HCT116 (cell line): ENCODE measurements around the gene ELK3. TPM values are rescaled to one million over a fixed set of nuclear protein-coding genes. Genes with fewer than 3 reads are reported as not detected.

Experiments used
- ATAC-seq: fragments of 200-7000 bp; cut with Tn5 transposase; 2 replicates; pipeline ENCODE4 v1.9.1; 2020; ENCODE audit warnings: mild to moderate bottlenecking, moderate library complexity
- BruUV-seq: library from RNA; stranded (reverse); fragments of 400-500 nt; replicated peaks from 2 replicates; lab custom pipeline; 2021; lab: Mats Ljungman, UMichigan
- CTCF ChIA-PET: fragments of 300-600 bp; sonication (Branson Sonifier 250); formaldehyde crosslinking; loops from one replicate; lab custom pipeline; 2021; ENCODE audit warnings: antibody characterized with exemption; lab: Charles Lee
- POLR2A ChIA-PET: fragments of 300-600, 350-600 bp; sonication (Branson Sonifier 250); formaldehyde crosslinking; loops from one replicate; lab custom pipeline; 2021; ENCODE audit warnings: antibody characterized with exemption; lab: Charles Lee
- RAD21 ChIA-PET, 2 experiments: fragments of 300-600 bp; sonication (Branson Sonifier 250); formaldehyde crosslinking; loops; one replicate each; lab custom pipeline; 2023; ENCODE audit warnings: low total read pairs in 2 of 2; ENCODE audit not compliant: uncharacterized antibody in 2 of 2, unreplicated experiment in 2 of 2, low non-redundant PET in 1 of 2; lab: Charles Lee
- DNase-seq: peaks from one replicate; pipeline ENCODE4 v3.0.0-alpha.2; 2010; ENCODE audit warnings: low read depth, low spot score
- H2AFZ ChIP-seq: fragments of 200-600 bp; shearing (Covaris generic), sonication (generic); 2 replicates; pipeline ENCODE4 v1.6.1; 2017; ENCODE audit warnings: low read depth, mixed run types, mixed read lengths, antibody characterized with exemption, low read length; ENCODE audit not compliant: poor library complexity, severe bottlenecking
- H3K27ac ChIP-seq: 2 replicates; pipeline ENCODE4 v1.5.1; 2012; ENCODE audit warnings: low read depth, low read length
- H3K27me3 ChIP-seq: fragments of 200-600 bp; sonication (generic); 2 replicates; pipeline ENCODE4 v1.6.1; 2016; ENCODE audit warnings: mixed run types, low read length, mixed read lengths; ENCODE audit not compliant: insufficient read depth
- H3K36me3 ChIP-seq, 2 experiments: fragments of 200-500 bp in 1 of 2; fragments of 200-600 bp in 1 of 2; sonication (Bioruptor generic) in 1 of 2; sonication (generic) in 1 of 2; 2 replicates each; pipeline versions ENCODE4 v1.5.1 to v1.6.1; 2014 to 2016; ENCODE audit warnings: low read length in 2 of 2, inconsistent platforms in 1 of 2, mixed read lengths in 1 of 2, mixed run types in 1 of 2; ENCODE audit not compliant: insufficient read depth in 2 of 2, control insufficient read depth in 1 of 2
- H3K4me1 ChIP-seq, 2 experiments: fragments of 200-600 bp in 1 of 2; sonication (generic) in 1 of 2; 2 replicates each; pipeline versions ENCODE4 v1.5.1 to v1.6.1; 2012 to 2017; ENCODE audit warnings: low read length in 2 of 2, inconsistent platforms in 1 of 2, mild to moderate bottlenecking in 1 of 2, mixed read lengths in 1 of 2, mixed run types in 1 of 2, moderate library complexity in 1 of 2; ENCODE audit not compliant: insufficient read depth in 2 of 2, control insufficient read depth in 1 of 2
- H3K4me2 ChIP-seq: fragments of 200-600 bp; sonication (generic); 2 replicates; pipeline ENCODE4 v1.6.1; 2017; ENCODE audit warnings: mixed run types, low read length, mixed read lengths
- H3K4me3 ChIP-seq, 2 experiments: fragments of 200-600 bp in 1 of 2; sonication (generic) in 1 of 2; replicated peaks in 1 of 2; 2 replicates each; pipeline ENCODE4 v1.5.1; 2011 to 2016; ENCODE audit warnings: low read length in 2 of 2, control low read depth in 1 of 2, low read depth in 1 of 2, mild to moderate bottlenecking in 1 of 2, mixed read lengths in 1 of 2, mixed run types in 1 of 2
- H3K79me2 ChIP-seq: fragments of 200-600 bp; sonication (generic); 2 replicates; pipeline ENCODE4 v1.6.1; 2017; ENCODE audit warnings: mild to moderate bottlenecking, mixed run types, low read length, moderate library complexity, mixed read lengths; ENCODE audit not compliant: insufficient read depth
- H3K9ac ChIP-seq: fragments of 200-600 bp; sonication (generic); 2 replicates; pipeline ENCODE4 v1.6.1; 2016; ENCODE audit warnings: low read length, mixed read lengths
- H3K9me2 ChIP-seq: fragments of 200-600 bp; sonication (generic), shearing (Covaris generic); 2 replicates; pipeline ENCODE4 v1.6.1; 2017; ENCODE audit warnings: mixed run types, mild to moderate bottlenecking, moderate library complexity; ENCODE audit not compliant: insufficient read depth
- H3K9me3 ChIP-seq, 2 experiments: fragments of 200-500 bp in 1 of 2; fragments of 200-600 bp in 1 of 2; sonication (Bioruptor generic) in 1 of 2; sonication (generic) in 1 of 2; 2 replicates each; pipeline ENCODE4 v1.6.1; 2014 to 2017; ENCODE audit warnings: low read length in 2 of 2, mixed read lengths in 2 of 2, inconsistent platforms in 1 of 2, low read depth in 1 of 2, mild to moderate bottlenecking in 1 of 2, mixed run types in 1 of 2, moderate library complexity in 1 of 2; ENCODE audit not compliant: control insufficient read depth in 1 of 2, insufficient read depth in 1 of 2
- H4K20me1 ChIP-seq: fragments of 200-600 bp; sonication (generic), shearing (Covaris generic); 2 replicates; pipeline ENCODE4 v1.6.1; 2017; ENCODE audit warnings: mixed run types, mild to moderate bottlenecking, moderate library complexity; ENCODE audit not compliant: insufficient read depth
- CBX3 ChIP-seq: IDR thresholded peaks from 2 replicates; pipeline ENCODE4 v1.6.1; 2012; ENCODE audit warnings: low read depth
- CTCF ChIP-seq, 3 experiments: fragments of 200-600 bp in 1 of 3; sonication (generic) in 1 of 3; IDR thresholded peaks in 2 of 3; conservative IDR thresholded peaks in 1 of 3; 2 replicates each; pipeline ENCODE4 v1.5.1; 2012 to 2017; ENCODE audit warnings: low read depth in 2 of 3, low read length in 2 of 3, antibody characterized with exemption in 1 of 3, borderline replicate concordance in 1 of 3, control low read depth in 1 of 3, mild to moderate bottlenecking in 1 of 3, mixed read lengths in 1 of 3, mixed run types in 1 of 3, moderate library complexity in 1 of 3; ENCODE audit not compliant: insufficient read depth in 1 of 3
- EZH2 ChIP-seq: fragments of 200-600 bp; sonication (generic); IDR thresholded peaks from 2 replicates; pipeline ENCODE4 v1.6.1; 2017; ENCODE audit warnings: antibody characterized with exemption, mixed run types
- EZH2phosphoT487 ChIP-seq: fragments of 200-600 bp; IDR thresholded peaks from 2 replicates; pipeline ENCODE4 v1.6.1; 2018; ENCODE audit warnings: antibody characterized with exemption, borderline replicate concordance
- POLR2A ChIP-seq: IDR thresholded peaks from 2 replicates; pipeline ENCODE4 v1.7.0; 2011; ENCODE audit warnings: borderline replicate concordance; ENCODE audit not compliant: insufficient read depth, insufficient read length; ENCODE audit errors: extremely low read depth
- POLR2AphosphoS5 ChIP-seq: IDR thresholded peaks from 2 replicates; pipeline ENCODE4 v1.6.1; 2011; ENCODE audit warnings: mild to moderate bottlenecking, low read depth, low read length, moderate library complexity
- SIN3A ChIP-seq: IDR thresholded peaks from 2 replicates; pipeline ENCODE4 v1.6.1; 2012; ENCODE audit warnings: low read depth
- SP1 ChIP-seq: IDR thresholded peaks from 2 replicates; pipeline ENCODE4 v1.6.1; 2012; ENCODE audit warnings: low read depth
- intact Hi-C: fragments of 100-400 bp; cut with micrococcal nuclease; formaldehyde crosslinking; loops from 2 replicates; pipeline ENCODE4 v1.10.0; 2022
- total RNA-seq: library from RNA; stranded (reverse); gene quantifications from one replicate; pipeline ENCODE4 v1.2.1, GENCODE V29; 2021; ENCODE audit not compliant: unreplicated experiment

Gene ELK3
- total RNA-seq, 1 experiment from 2014 or later = 45.6 TPM

GRCh38 chr12:96176575-96176974, 17.6 kb upstream of the ELK3 start:
- no TSS peak for BruUV-seq
- Histone ChIP-seq H3K9me2 (no peaks in the 10 kb centered on the region), H3K4me2 (no peak overlapping the region), H3K36me3 (no peaks in the 10 kb centered on the region), H3K27me3 (no peaks in the 10 kb centered on the region), H2AFZ (no peak overlapping the region), H3K4me1 (no peaks in the 10 kb centered on the region; a peak in 1 of 4 replicates), H3K4me3 (no peak overlapping the region), H3K27ac (no peak overlapping the region), H4K20me1 (no peaks in the 10 kb centered on the region), H3K9ac (no peak overlapping the region), H3K9me3 (no peaks in the 10 kb centered on the region), H3K79me2 (no peaks in the 10 kb centered on the region)
- ChIA-PET RAD21 (no interaction called here), CTCF (no interaction called here), POLR2A (no interaction called here)
- DNase-seq (no peak), ATAC-seq (no peak)
- TF ChIP-seq CBX3 (no peak), SP1 (no peak), POLR2AphosphoS5 (no peak), EZH2phosphoT487 (no peak)
- intact Hi-C loops = no loop called here

- H3K9me3 ChIP-seq = no peaks in the 10 kb centered on the region
- no peaks in the 10 kb centered on the region for H3K79me2 ChIP-seq
- no TSS peak for BruUV-seq
- POLR2A ChIA-PET = no interaction called here
- no peak overlapping the region for H3K27ac ChIP-seq
- no peak overlapping the region for H3K4me3 ChIP-seq
- RAD21 ChIA-PET = no interaction called here
- TF ChIP-seq POLR2A = no peak
- TF ChIP-seq SIN3A = no peak
- TF ChIP-seq CTCF (IDR thresholded peaks at IDR 0.05 in 2 of 3, conservative IDR thresholded peaks at IDR 0.05 in 1 of 3; ENCODE audit: borderline replicate concordance in 1 of 3, insufficient read depth in 1 of 3, low read depth in 2 of 3, low read length in 2 of 3) = no peak
- TF ChIP-seq EZH2 = no peak
- no peaks in the 10 kb centered on the region for H3K27me3 ChIP-seq
- intact Hi-C loops = no loop called here
- no peaks in the 10 kb centered on the region for H3K9me2 ChIP-seq
- no peaks in the 10 kb centered on the region for H4K20me1 ChIP-seq
- H3K9ac ChIP-seq = no peak overlapping the region
- H2AFZ ChIP-seq = no peak overlapping the region
- ATAC-seq (no peak), DNase-seq (no peak)
- H3K4me2 ChIP-seq = no peak overlapping the region
- CTCF ChIA-PET = no interaction called here
- no peaks in the 10 kb centered on the region; a peak in 1 of 4 replicates for H3K4me1 ChIP-seq
- H3K36me3 ChIP-seq = no peaks in the 10 kb centered on the region
These were observed 17.2 kb upstream of the ELK3 start for GRCh38 chr12:96177013-96177412.
